GM12878 (cell line): Measurements from ENCODE around the gene RETSAT. TPM values are rescaled to one million over a fixed set of nuclear protein-coding genes. Genes with fewer than 3 reads are reported as not detected.
A peak's percentile ranks its signal among the peaks of the same experiment; 100 is the strongest.

Experiments used
- ATAC-seq: fragments of 200-7000 bp; cut with Tn5 transposase; 3 replicates; pipeline ENCODE4 v1.9.1; 2020; ENCODE audit warnings: mild to moderate bottlenecking, moderate library complexity
- BruUV-seq: library from RNA; stranded (reverse); fragments of 400-500 nt; replicated peaks from 2 replicates; lab custom pipeline; 2021; lab: Mats Ljungman, UMichigan
- CTCF ChIA-PET: fragments of 300-600 bp; sonication (Branson Sonifier 250); formaldehyde crosslinking; extraction: SDS; loops from one replicate; lab custom pipeline; 2021; ENCODE audit warnings: inconsistent platforms; lab: Yijun Ruan, JAX
- POLR2A ChIA-PET: fragments of 350-600 bp; formaldehyde crosslinking; extraction: SDS; loops from one replicate; lab custom pipeline; 2021; ENCODE audit warnings: inconsistent platforms; lab: Charles Lee
- RAD21 ChIA-PET: fragments of 300-600 bp; sonication (Branson Sonifier 250); formaldehyde crosslinking; loops from one replicate; lab custom pipeline; 2023; ENCODE audit warnings: antibody characterized with exemption; ENCODE audit not compliant: unreplicated experiment; lab: Charles Lee
- SMC1A ChIA-PET: fragments of 300-600 bp; sonication (Branson Sonifier 250); formaldehyde crosslinking; loops from one replicate; lab custom pipeline; 2023; ENCODE audit not compliant: unreplicated experiment, uncharacterized antibody; lab: Charles Lee
- DNase-seq: peaks from one replicate; pipeline ENCODE4 v3.0.0-alpha.2; 2011; ENCODE audit warnings: low read depth, low spot score
- FAIRE-seq: peaks from 3 replicates; lab custom pipeline; 2011; peaks lifted over from hg19 to GRCh38; lab: Jason Lieb, UNC
- H2AFZ ChIP-seq: 2 replicates; pipeline ENCODE4 v1.6.0; 2011; ENCODE audit warnings: low read depth, low read length, control low read depth; ENCODE audit not compliant: control insufficient read depth
- H3K27ac ChIP-seq: 2 replicates; pipeline ENCODE4 v1.5.1; 2011; ENCODE audit warnings: control low read depth; ENCODE audit not compliant: control insufficient read depth, insufficient read depth
- H3K27me3 ChIP-seq, 2 experiments: replicated peaks in 1 of 2; 2 replicates each; pipeline versions ENCODE4 v1.6.0 to v1.6.1; 2011; ENCODE audit warnings: low read length in 1 of 2; ENCODE audit not compliant: control insufficient read depth in 2 of 2, insufficient read depth in 2 of 2
- H3K36me3 ChIP-seq, 2 experiments: 2 replicates each; pipeline ENCODE4 v1.5.1; 2011; ENCODE audit warnings: low read length in 1 of 2; ENCODE audit not compliant: control insufficient read depth in 2 of 2, insufficient read depth in 2 of 2
- H3K4me1 ChIP-seq: 2 replicates; pipeline ENCODE4 v1.6.1; 2011; ENCODE audit warnings: mild to moderate bottlenecking, low read length, moderate library complexity, mixed read lengths; ENCODE audit not compliant: control insufficient read depth, insufficient read depth
- H3K4me2 ChIP-seq: 2 replicates; pipeline ENCODE4 v1.6.0; 2011; ENCODE audit warnings: control low read depth; ENCODE audit not compliant: control insufficient read depth, insufficient read depth
- H3K4me3 ChIP-seq: fragments of 200-600 bp; sonication (generic); 2 replicates; pipeline ENCODE4 v1.5.1; 2016
- H3K79me2 ChIP-seq: 2 replicates; pipeline ENCODE4 v1.6.0; 2011; ENCODE audit warnings: low read length; ENCODE audit not compliant: control insufficient read depth, insufficient read depth
- H3K9ac ChIP-seq: 2 replicates; pipeline ENCODE4 v1.8.0; 2011; ENCODE audit warnings: low read length, control low read depth, mixed read lengths; ENCODE audit not compliant: control insufficient read depth, insufficient read depth
- H3K9me3 ChIP-seq: replicated peaks from 3 replicates; pipeline ENCODE4 v1.5.1; 2011; ENCODE audit warnings: mild to moderate bottlenecking, low read length; ENCODE audit not compliant: control insufficient read depth, insufficient read depth
- H4K20me1 ChIP-seq: 2 replicates; pipeline ENCODE4 v1.6.0; 2011; ENCODE audit not compliant: control insufficient read depth, insufficient read depth
- CBFB ChIP-seq: IDR thresholded peaks from 2 replicates; pipeline ENCODE4 v1.6.1; 2016; ENCODE audit warnings: antibody characterized with exemption, low read depth
- CEBPZ ChIP-seq: fragments of 150-350 bp; IDR thresholded peaks from 2 replicates; pipeline ENCODE4 v1.6.1; 2016; ENCODE audit warnings: low read depth, low read length
- E2F4 ChIP-seq: IDR thresholded peaks from 2 replicates; pipeline ENCODE4 v1.6.1; 2012; ENCODE audit warnings: low read depth, low read length, improper control_type of control experiment
- ETV6 ChIP-seq, 2 experiments: fragments of 450-650 bp in 1 of 2; IDR thresholded peaks in 1 of 2; conservative IDR thresholded peaks in 1 of 2; 2 replicates each; pipeline ENCODE4 v1.6.1; 2014; ENCODE audit warnings: antibody characterized with exemption in 1 of 2, borderline replicate concordance in 1 of 2, low read depth in 1 of 2, mild to moderate bottlenecking in 1 of 2, moderate library complexity in 1 of 2
- GABPA ChIP-seq: IDR thresholded peaks from 2 replicates; pipeline ENCODE4 v1.6.1; 2014; ENCODE audit warnings: antibody characterized with exemption, low read depth, mild to moderate bottlenecking, inconsistent platforms
- HDAC6 ChIP-seq: fragments of 200-600 bp; sonication (generic); IDR thresholded peaks from one replicate; pipeline ENCODE4 v1.8.0; 2017; ENCODE audit warnings: antibody characterized with exemption; ENCODE audit not compliant: unreplicated experiment
- KDM1A ChIP-seq: fragments of 200-600 bp; sonication (generic); IDR thresholded peaks from 2 replicates; pipeline ENCODE4 v1.6.1; 2016; ENCODE audit warnings: borderline replicate concordance
- MAX ChIP-seq: IDR thresholded peaks from 2 replicates; pipeline ENCODE4 v1.6.1; 2012; ENCODE audit warnings: low read depth, low read length, improper control_type of control experiment
- PAX5 ChIP-seq: IDR thresholded peaks from 2 replicates; pipeline ENCODE4 v1.6.1; 2011; ENCODE audit warnings: low read depth, low read length, borderline replicate concordance
- POLR2A ChIP-seq: IDR thresholded peaks from 2 replicates; pipeline ENCODE4 v1.6.1; 2011; ENCODE audit warnings: low read depth, mild to moderate bottlenecking, low read length
- RCOR1 ChIP-seq: conservative IDR thresholded peaks from 2 replicates; pipeline ENCODE4 v1.6.1; 2012; ENCODE audit warnings: low read depth, low read length, improper control_type of control experiment
- REST ChIP-seq: IDR thresholded peaks from 2 replicates; pipeline ENCODE4 v1.6.1; 2012; ENCODE audit warnings: mild to moderate bottlenecking, low read depth, low read length
- SMARCA5 ChIP-seq: fragments of 450-650 bp; IDR thresholded peaks from 2 replicates; pipeline ENCODE4 v1.6.1; 2017; ENCODE audit warnings: mild to moderate bottlenecking
- TCF12 ChIP-seq: IDR thresholded peaks from 2 replicates; pipeline ENCODE4 v1.6.1; 2011; ENCODE audit warnings: low read depth, mild to moderate bottlenecking, low read length
- YY1 ChIP-seq: IDR thresholded peaks from 2 replicates; pipeline ENCODE4 v1.6.1; 2011; ENCODE audit warnings: low read depth, mild to moderate bottlenecking, low read length
- ZNF384 ChIP-seq: IDR thresholded peaks from 2 replicates; pipeline ENCODE4 v1.6.1; 2012; ENCODE audit warnings: low read depth, mild to moderate bottlenecking, low read length, improper control_type of control experiment, borderline replicate concordance
- WGBS: methylation state at CpG from one replicate; pipeline ENCODE4 v1.1.6; 2016; ENCODE audit warnings: low lambda C conversion rate; ENCODE audit not compliant: insufficient replicate concordance, insufficient coverage; ENCODE audit errors: missing lambda C conversion rate; 5-methylcytosine and 5-hydroxymethylcytosine counted together
- in situ Hi-C: fragments of 300-500 bp; cut with MboI; formaldehyde crosslinking; loops from 9 replicates; pipeline ENCODE4 v1.14.3; 2018; ENCODE audit warnings: mixed read lengths
- intact Hi-C: fragments of 100-400 bp; cut with micrococcal nuclease; formaldehyde crosslinking; loops from one replicate; pipeline ENCODE4 v1.14.2; 2022; ENCODE audit not compliant: unreplicated experiment
- polyA plus RNA-seq, 11 experiments: library from polyadenylated mRNA; depleted of rRNA in 4 of 11; unstranded in 6 of 11; stranded (reverse) in 5 of 11; fragments of >200 nt; fragmentation: Nextera tagmentation in 4 of 11; fragmentation: Illumina TruSeq in 1 of 11; extraction: Ambion mirVana in 4 of 11; extraction: Trizol in 1 of 11; gene quantifications; 1 replicate in 1 of 11; 2 replicates in 10 of 11; pipeline versions ENCODE4 v1.2.1 to v1.2.3, GENCODE V29; 2011 to 2016; ENCODE audit warnings: inconsistent platforms in 2 of 11, missing spikeins in 2 of 11, low read depth in 1 of 11
- total RNA-seq, 4 experiments: library from RNA; depleted of rRNA in 3 of 4; stranded (reverse); fragments of >200 nt in 3 of 4; fragmentation: Illumina TruSeq in 1 of 4; extraction: Trizol in 1 of 4; gene quantifications; 2 replicates each; pipeline versions ENCODE4 v1.2.1 to v1.2.3, GENCODE V29; 2013 to 2021

RETSAT gene
- total and polyA plus RNA-seq, 10 of the 15 experiments (the other 5 are each of a cell fraction or from before 2014, with no cell fraction given), result 3.3 to 28.8 (median 22.0) TPM

- Histone ChIP-seq H3K79me2 (no peaks in the 10 kb centered on the region), H2AFZ (no peak overlapping the region), H3K4me1 (no peaks in the 10 kb centered on the region), H4K20me1 (no peaks in the 10 kb centered on the region), H3K9me3 (no peaks in the 10 kb centered on the region), H3K36me3 (no peaks in the 10 kb centered on the region; a peak in 2 of 4 replicates), H3K4me3 (no peak overlapping the region), H3K9ac (no peak overlapping the region), H3K27ac (no peak overlapping the region), H3K27me3 (no peaks in the 10 kb centered on the region; a peak in 1 of 4 replicates), H3K4me2 (no peak overlapping the region)
- ChIA-PET RAD21 (no interaction called here), SMC1A (no interaction called here), CTCF (interaction anchor here (0.8 to 1.4 kb wide), 2 partner anchors 42 to 73 kb away, joined by 3 read pairs; no protein-coding TSS in a partner anchor), POLR2A (interaction anchor here (1.3 kb wide), 1 partner anchor 13 kb away, joined by 6 read pairs; the partner anchor contains the start of gene TGOLN2)
- BruUV-seq, result no TSS peak
- FAIRE-seq (peak; percentile 52), ATAC-seq (no peak), DNase-seq (no peak)
- TF ChIP-seq MAX, result no peak
- TF ChIP-seq SMARCA5, result no peak
- TF ChIP-seq REST, result no peak
- TF ChIP-seq PAX5, result no peak
- TF ChIP-seq TCF12, result no peak
- TF ChIP-seq RCOR1, result no peak
- TF ChIP-seq HDAC6, result no peak
- no peak for TF ChIP-seq ZNF384
- no peak for TF ChIP-seq KDM1A
- TF ChIP-seq YY1, result no peak
- TF ChIP-seq ETV6 (conservative IDR thresholded peaks at IDR 0.05 in 1 of 2, IDR thresholded peaks at IDR 0.05 in 1 of 2; ENCODE audit: borderline replicate concordance in 1 of 2, low read depth in 1 of 2), result no peak
- TF ChIP-seq CBFB, result no peak
- TF ChIP-seq E2F4, result no peak
- no peak for TF ChIP-seq GABPA
- no peak for TF ChIP-seq POLR2A
- TF ChIP-seq CEBPZ, result no peak
- in situ Hi-C loops (no loop called here), intact Hi-C loops (no loop called here)
- WGBS, result 75% methylated on average over 13 of the region's 13 CpGs
Observed at GRCh38 chr2:85340034-85340892, 14.1 kb downstream of the RETSAT start.
